Keratinocyte (primary cell): ENCODE measurements around the gene TXNDC9. TPM values are rescaled to one million over a fixed set of nuclear protein-coding genes. Genes with fewer than 3 reads are reported as not detected.

ENCODE experiments used
- DNase-seq: peaks from one replicate; pipeline ENCODE4 v3.0.0-alpha.2; 2011; ENCODE audit warnings: low read depth, missing footprints, low spot score
- FAIRE-seq: peaks from 2 replicates; lab custom pipeline; 2011; peaks lifted over from hg19 to GRCh38; lab: Jason Lieb, UNC
- H2AFZ ChIP-seq: 2 replicates; pipeline ENCODE4 v1.6.0; 2012; ENCODE audit warnings: low read length, control low read depth, inconsistent platforms; ENCODE audit not compliant: control insufficient read depth
- H3K27ac ChIP-seq: 2 replicates; pipeline ENCODE4 v1.5.1; 2011; ENCODE audit warnings: low read length; ENCODE audit not compliant: control insufficient read depth, insufficient read depth
- H3K27me3 ChIP-seq: 3 replicates; pipeline ENCODE4 v1.6.0; 2011; ENCODE audit warnings: low read length; ENCODE audit not compliant: control insufficient read depth, insufficient read depth; ENCODE audit errors: extremely low read depth
- H3K36me3 ChIP-seq, 2 experiments: 2 replicates in 1 of 2; 3 replicates in 1 of 2; pipeline ENCODE4 v1.5.1; 2011; ENCODE audit warnings: low read length in 2 of 2, mild to moderate bottlenecking in 1 of 2; ENCODE audit not compliant: control insufficient read depth in 2 of 2, insufficient read depth in 2 of 2; ENCODE audit errors: extremely low read depth in 1 of 2
- H3K4me1 ChIP-seq: 3 replicates; pipeline ENCODE4 v1.5.1; 2011; ENCODE audit warnings: low read length; ENCODE audit not compliant: control insufficient read depth, insufficient read depth; ENCODE audit errors: extremely low read depth
- H3K4me2 ChIP-seq: 3 replicates; pipeline ENCODE4 v1.6.0; 2011; ENCODE audit warnings: low read depth, low read length; ENCODE audit not compliant: control insufficient read depth, insufficient read depth; ENCODE audit errors: extremely low read depth
- H3K4me3 ChIP-seq, 3 experiments: fragments of 200-600 bp in 1 of 3; sonication (generic) in 1 of 3; 2 replicates in 2 of 3; 3 replicates in 1 of 3; pipeline ENCODE4 v1.5.1; 2011 to 2016; ENCODE audit warnings: low read length in 3 of 3, mild to moderate bottlenecking in 3 of 3, control low read depth in 2 of 3, inconsistent platforms in 1 of 3, low read depth in 1 of 3, mixed read lengths in 1 of 3, mixed run types in 1 of 3, moderate library complexity in 1 of 3; ENCODE audit not compliant: control insufficient read depth in 2 of 3, insufficient read depth in 2 of 3; ENCODE audit errors: extremely low read depth in 1 of 3
- H3K79me2 ChIP-seq: 2 replicates; pipeline ENCODE4 v1.6.0; 2012; ENCODE audit warnings: low read length; ENCODE audit not compliant: control insufficient read depth, insufficient read depth
- H3K9ac ChIP-seq: 3 replicates; pipeline ENCODE4 v1.6.0; 2011; ENCODE audit warnings: low read length; ENCODE audit not compliant: control insufficient read depth, insufficient read depth; ENCODE audit errors: extremely low read depth
- H3K9me1 ChIP-seq: 3 replicates; pipeline ENCODE4 v1.6.0; 2011; ENCODE audit warnings: low read length; ENCODE audit not compliant: control insufficient read depth, insufficient read depth; ENCODE audit errors: extremely low read depth
- H3K9me3 ChIP-seq: 2 replicates; pipeline ENCODE4 v1.5.1; 2012; ENCODE audit warnings: low read depth, low read length; ENCODE audit not compliant: control insufficient read depth
- H4K20me1 ChIP-seq: 3 replicates; pipeline ENCODE4 v1.6.0; 2011; ENCODE audit warnings: low read length; ENCODE audit not compliant: control insufficient read depth, insufficient read depth; ENCODE audit errors: extremely low read depth
- CTCF ChIP-seq, 3 experiments: IDR thresholded peaks in 1 of 3; conservative IDR thresholded peaks in 1 of 3; optimal IDR thresholded peaks in 1 of 3; 2 replicates in 2 of 3; 3 replicates in 1 of 3; pipeline versions ENCODE3 to v1.5.1; 2011; ENCODE audit warnings: low read length in 3 of 3, mild to moderate bottlenecking in 3 of 3, moderate library complexity in 2 of 3, control low read depth in 1 of 3, inconsistent platforms in 1 of 3; ENCODE audit not compliant: insufficient read depth in 2 of 3; ENCODE audit errors: extremely low read depth in 1 of 3
- EZH2 ChIP-seq: IDR thresholded peaks from one replicate; pipeline ENCODE4 v1.6.1; 2012; ENCODE audit warnings: inconsistent platforms, mild to moderate bottlenecking, low read length, moderate library complexity
- dilution Hi-C: fragments of 300-500 bp; cut with MboI; formaldehyde crosslinking; loops from one replicate; pipeline ENCODE4 v1.7.0; 2020; ENCODE audit warnings: low sequenced_read_pairs; ENCODE audit not compliant: extremely low pct_ligation_motif_present
- polyA plus RNA-seq, 5 experiments: library from polyadenylated mRNA; depleted of rRNA in 3 of 5; stranded (reverse) in 3 of 5; stranded (forward) in 1 of 5; unstranded in 1 of 5; fragments of >200 nt; gene quantifications; 1 replicate in 1 of 5; 2 replicates in 3 of 5; 3 replicates in 1 of 5; pipeline versions ENCODE4 v1.2.1 to v1.2.3, GENCODE V29; 2011 to 2012; ENCODE audit warnings: missing spikeins in 2 of 5, low read depth in 1 of 5, low replicate concordance in 1 of 5

The TXNDC9 gene
- polyA plus RNA-seq, 1 donor (not counting 4 experiments of a cell fraction or from before 2014, with no cell fraction given) = 73.3 TPM

DNA sequence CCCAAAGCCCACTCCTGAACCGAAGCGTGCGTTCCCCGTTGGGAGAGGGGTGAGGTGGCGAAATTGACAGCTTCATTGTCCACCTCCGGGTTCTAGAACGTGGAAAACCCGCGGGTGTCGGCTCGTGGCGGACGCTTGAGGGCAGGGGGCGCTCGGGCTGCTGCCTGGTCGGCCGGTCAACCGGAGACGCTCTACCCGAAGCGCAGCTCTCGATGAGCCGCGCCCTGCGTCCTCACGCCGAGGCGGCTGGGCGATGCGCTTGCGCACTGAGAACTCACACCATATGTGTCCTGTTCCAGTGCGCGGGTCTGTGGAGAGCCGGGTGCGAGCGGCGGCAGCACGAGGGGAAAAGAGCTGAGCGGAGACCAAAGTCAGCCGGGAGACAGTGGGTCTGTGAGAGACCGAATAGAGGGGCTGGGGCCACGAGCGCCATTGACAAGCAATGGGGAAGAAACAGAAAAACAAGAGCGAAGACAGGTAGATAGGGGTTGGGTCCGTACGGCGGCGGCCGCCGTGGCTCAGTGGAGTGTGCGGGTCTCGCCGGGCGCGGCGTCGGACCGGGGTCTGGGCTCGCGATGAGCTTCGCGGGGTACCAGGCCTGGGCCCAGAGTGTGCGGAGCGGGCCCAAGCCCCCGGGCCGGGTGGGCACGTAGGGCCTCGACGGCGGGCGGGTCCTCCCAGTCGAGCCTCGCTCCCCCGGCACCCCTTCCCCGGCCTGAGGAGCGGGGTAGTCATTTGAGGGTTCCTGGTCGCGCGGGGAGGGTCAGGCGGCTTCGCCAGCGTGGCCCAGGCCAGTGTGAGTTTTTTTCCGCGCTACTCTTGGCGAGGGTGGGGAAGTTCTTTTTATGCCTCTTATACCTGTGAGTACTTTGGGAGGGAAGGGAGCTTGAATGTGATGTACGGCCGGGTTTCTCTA lies 1.2 kb upstream of the TXNDC9 start, which contains the start of gene EIF5B:
EIF5B (plus strand) TSS at position 277 of the 916 bp plus-strand sequence; CDS start at position 443, 166 bp downstream.
- FAIRE-seq (no peak), DNase-seq (peak; percentile 69)
- Histone ChIP-seq H3K4me2 (peak within 1 kb of the TSS; percentile 93), H2AFZ (peak within 1 kb of the TSS; percentile 85), H4K20me1 (peaks cover 12% of the 10 kb centered on the region), H3K4me1 (peaks cover 23% of the 10 kb centered on the region), H3K9me3 (no peaks in the 10 kb centered on the region), H3K4me3 (peak within 1 kb of the TSS; percentile 72 to 96 (median 84)), H3K36me3 (peaks cover 2 to 5% of the 10 kb centered on the region in 2 experiments), H3K27me3 (no peaks in the 10 kb centered on the region), H3K9ac (peak within 1 kb of the TSS; percentile 93), H3K27ac (peak within 1 kb of the TSS; percentile 92), H3K79me2 (peaks cover 84% of the 10 kb centered on the region), H3K9me1 (no peaks in the 10 kb centered on the region)
- TF ChIP-seq CTCF (optimal IDR thresholded peaks at IDR 0.05 in 1 of 3, IDR thresholded peaks at IDR 0.05 in 1 of 3, conservative IDR thresholded peaks at IDR 0.05 in 1 of 3; ENCODE audit: extremely low read depth in 1 of 3, insufficient read depth in 2 of 3, low read length in 3 of 3) = peak; percentile 56 to 80 (median 59)
- no peak for TF ChIP-seq EZH2
- dilution Hi-C loops = no loop called here

- no peak for DNase-seq
- H3K27me3 ChIP-seq = no peaks in the 10 kb centered on the region
- H2AFZ ChIP-seq = peak overlapping the region; percentile 38
- H3K4me3 ChIP-seq = peak overlapping the region; percentile 72 to 96 (median 84)
- H3K4me2 ChIP-seq = peak overlapping the region; percentile 82
- H4K20me1 ChIP-seq = peaks cover 10% of the 10 kb centered on the region
- no peaks in the 10 kb centered on the region for H3K9me3 ChIP-seq
- H3K27ac ChIP-seq = peak overlapping the region; percentile 92
- FAIRE-seq = no peak
- peaks cover 23% of the 10 kb centered on the region for H3K4me1 ChIP-seq
- H3K9me1 ChIP-seq = no peaks in the 10 kb centered on the region
- peaks cover 4 to 8% of the 10 kb centered on the region in 2 experiments for H3K36me3 ChIP-seq
- dilution Hi-C loops = no loop called here
- peak overlapping the region; percentile 91 for H3K9ac ChIP-seq
- TF ChIP-seq CTCF (optimal IDR thresholded peaks at IDR 0.05 in 1 of 3, IDR thresholded peaks at IDR 0.05 in 1 of 3, conservative IDR thresholded peaks at IDR 0.05 in 1 of 3; ENCODE audit: extremely low read depth in 1 of 3, insufficient read depth in 2 of 3, low read length in 3 of 3) (no peak), EZH2 (no peak)
- H3K79me2 ChIP-seq = peaks cover 84% of the 10 kb centered on the region
These were observed 625 bp upstream of the TXNDC9 start for GRCh38 chr2:99336804-99337112.
